A673 (cell line): Measurements from ENCODE around the gene PGAP3. TPM values are rescaled to one million over a fixed set of nuclear protein-coding genes. Genes with fewer than 3 reads are reported as not detected.

ENCODE experiments used
- BruUV-seq: library from RNA; stranded (reverse); fragments of 400-500 nt; replicated peaks from 2 replicates; lab custom pipeline; 2021; lab: Mats Ljungman, UMichigan
- CTCF ChIA-PET: fragments of 300-600 bp; sonication (Branson Sonifier 250); formaldehyde crosslinking; loops from one replicate; lab custom pipeline; 2022; ENCODE audit warnings: antibody characterized with exemption; lab: Charles Lee
- POLR2A ChIA-PET: fragments of 300-600 bp; sonication (Branson Sonifier 250); formaldehyde crosslinking; loops from one replicate; lab custom pipeline; 2022; ENCODE audit warnings: antibody characterized with exemption; ENCODE audit not compliant: low non-redundant PET; lab: Charles Lee
- DNase-seq: peaks from one replicate; pipeline ENCODE4 v3.0.0-alpha.2; 2015; ENCODE audit warnings: low spot score
- H3K27ac ChIP-seq: fragments of 200-600 bp; sonication (generic); 2 replicates; pipeline ENCODE4 v1.5.1; 2016; ENCODE audit warnings: mixed run types, low read depth, mild to moderate bottlenecking, mixed read lengths, antibody characterized with exemption, low read length; ENCODE audit not compliant: poor library complexity, severe bottlenecking
- H3K27me3 ChIP-seq: fragments of 200-600 bp; sonication (generic); replicated peaks from 2 replicates; pipeline ENCODE4 v1.6.1; 2017; ENCODE audit warnings: mixed run types, low read depth, mild to moderate bottlenecking, mixed read lengths, antibody characterized with exemption, low read length; ENCODE audit not compliant: insufficient read depth, poor library complexity
- H3K36me3 ChIP-seq: fragments of 200-600 bp; sonication (generic); 2 replicates; pipeline ENCODE4 v1.6.1; 2016; ENCODE audit warnings: mixed run types, mild to moderate bottlenecking, mixed read lengths, antibody characterized with exemption, low read length; ENCODE audit not compliant: insufficient read depth, poor library complexity, severe bottlenecking
- H3K4me1 ChIP-seq: fragments of 200-600 bp; sonication (generic); 2 replicates; pipeline ENCODE4 v1.6.1; 2017; ENCODE audit warnings: mixed run types, mild to moderate bottlenecking, mixed read lengths, antibody characterized with exemption, low read length; ENCODE audit not compliant: insufficient read depth, poor library complexity, severe bottlenecking
- H3K4me3 ChIP-seq: fragments of 200-600 bp; sonication (generic); 2 replicates; pipeline ENCODE4 v1.5.1; 2016; ENCODE audit warnings: low read depth, mixed run types, mild to moderate bottlenecking, mixed read lengths, low read length; ENCODE audit not compliant: poor library complexity, severe bottlenecking
- H3K9me3 ChIP-seq: fragments of 200-600 bp; sonication (generic); 2 replicates; pipeline ENCODE4 v1.6.1; 2016; ENCODE audit warnings: mixed run types, low read depth, mild to moderate bottlenecking, mixed read lengths, antibody characterized with exemption, low read length; ENCODE audit not compliant: poor library complexity, severe bottlenecking
- EZH2 ChIP-seq: fragments of 200-600 bp; sonication (generic); IDR thresholded peaks from 2 replicates; pipeline ENCODE4 v1.6.1; 2017; ENCODE audit warnings: borderline replicate concordance, low read depth, mild to moderate bottlenecking, mixed read lengths, antibody characterized with exemption, low read length; ENCODE audit not compliant: poor library complexity, severe bottlenecking
- intact Hi-C: fragments of 100-400 bp; cut with micrococcal nuclease; formaldehyde crosslinking; loops from one replicate; pipeline ENCODE4 v1.10.0; 2022; ENCODE audit not compliant: unreplicated experiment
- total RNA-seq: library from RNA; stranded (reverse); gene quantifications from 2 replicates; pipeline ENCODE4 v1.2.3, GENCODE V29; 2021
- TF ChIP-seq, protein P1 (sequence below): fragments of 300-800, 200-600 bp; sonication (generic); conservative IDR thresholded peaks from 2 replicates; pipeline ENCODE4 v1.5.1; 2017; ENCODE audit warnings: low read depth, mild to moderate bottlenecking, antibody characterized with exemption, low read length, moderate library complexity, mixed read lengths

The PGAP3 gene
- total RNA-seq, 1 experiment from 2014 or later: 3.6 TPM

DNA sequence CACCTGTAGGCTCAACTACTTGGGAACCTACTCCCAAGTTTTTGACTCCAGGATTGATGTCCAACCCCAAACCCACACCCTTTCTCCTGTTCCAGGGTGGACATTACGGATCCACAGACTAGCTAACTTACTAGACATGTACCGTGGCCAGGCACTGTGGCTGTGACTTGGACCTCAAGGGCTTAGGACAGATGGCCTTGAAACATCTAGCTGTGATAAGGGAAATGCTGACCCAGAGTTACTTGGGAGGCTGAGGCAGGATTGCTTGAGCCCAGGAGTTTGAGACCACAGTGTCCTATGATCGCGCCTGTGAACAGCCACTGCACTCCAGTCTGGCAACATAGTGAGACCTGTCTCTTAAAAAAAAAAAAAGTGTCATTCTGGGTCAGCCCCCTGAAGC lies 46.8 kb downstream of the PGAP3 start:
- BruUV-seq: no TSS peak

DNA sequence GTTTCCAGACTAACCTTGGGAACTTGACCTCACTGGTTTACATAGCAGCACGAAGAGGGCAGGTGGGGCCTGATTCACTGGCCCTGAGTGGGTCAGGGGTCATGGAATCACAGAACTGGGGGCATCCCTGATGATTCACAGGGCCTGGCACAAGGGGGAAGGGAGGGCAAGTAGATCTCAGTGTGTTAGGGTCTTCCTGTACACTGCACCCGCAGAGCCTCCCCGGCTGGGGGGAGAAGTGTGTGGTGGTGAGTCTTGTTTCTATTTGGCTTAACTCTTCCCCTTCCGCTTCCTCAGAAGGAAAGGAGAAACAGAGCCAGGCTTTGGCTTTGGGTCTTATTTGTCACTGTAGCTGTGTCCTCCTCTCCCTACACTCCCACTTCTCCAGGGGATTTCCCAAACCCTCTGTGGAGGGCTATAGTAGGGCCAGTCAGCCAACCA lies 47.2 kb downstream of the PGAP3 start:
- Histone ChIP-seq H3K36me3 (no peaks in the 10 kb centered on the region), H3K27ac (no peak overlapping the region), H3K27me3 (no peaks in the 10 kb centered on the region), H3K9me3 (no peaks in the 10 kb centered on the region), H3K4me1 (peaks cover 6% of the 10 kb centered on the region), H3K4me3 (no peak overlapping the region)
- DNase-seq: no peak
- POLR2A ChIA-PET: no interaction called here
- BruUV-seq: no TSS peak
- intact Hi-C loops: no loop called here
- CTCF ChIA-PET: no interaction called here
- TF ChIP-seq, protein P1, sequence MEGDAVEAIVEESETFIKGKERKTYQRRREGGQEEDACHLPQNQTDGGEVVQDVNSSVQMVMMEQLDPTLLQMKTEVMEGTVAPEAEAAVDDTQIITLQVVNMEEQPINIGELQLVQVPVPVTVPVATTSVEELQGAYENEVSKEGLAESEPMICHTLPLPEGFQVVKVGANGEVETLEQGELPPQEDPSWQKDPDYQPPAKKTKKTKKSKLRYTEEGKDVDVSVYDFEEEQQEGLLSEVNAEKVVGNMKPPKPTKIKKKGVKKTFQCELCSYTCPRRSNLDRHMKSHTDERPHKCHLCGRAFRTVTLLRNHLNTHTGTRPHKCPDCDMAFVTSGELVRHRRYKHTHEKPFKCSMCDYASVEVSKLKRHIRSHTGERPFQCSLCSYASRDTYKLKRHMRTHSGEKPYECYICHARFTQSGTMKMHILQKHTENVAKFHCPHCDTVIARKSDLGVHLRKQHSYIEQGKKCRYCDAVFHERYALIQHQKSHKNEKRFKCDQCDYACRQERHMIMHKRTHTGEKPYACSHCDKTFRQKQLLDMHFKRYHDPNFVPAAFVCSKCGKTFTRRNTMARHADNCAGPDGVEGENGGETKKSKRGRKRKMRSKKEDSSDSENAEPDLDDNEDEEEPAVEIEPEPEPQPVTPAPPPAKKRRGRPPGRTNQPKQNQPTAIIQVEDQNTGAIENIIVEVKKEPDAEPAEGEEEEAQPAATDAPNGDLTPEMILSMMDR: no peak
- no peak for TF ChIP-seq EZH2

More for the DNA sequence above, 46.8 kb downstream of the PGAP3 start:
- no peak for TF ChIP-seq EZH2
- TF ChIP-seq, protein P1: no peak
- Histone ChIP-seq H3K9me3 (no peaks in the 10 kb centered on the region), H3K4me1 (peaks cover 6% of the 10 kb centered on the region), H3K4me3 (no peak overlapping the region), H3K36me3 (no peaks in the 10 kb centered on the region), H3K27ac (no peak overlapping the region), H3K27me3 (no peaks in the 10 kb centered on the region)
- POLR2A ChIA-PET: no interaction called here
- DNase-seq: no peak
- CTCF ChIA-PET: interaction anchor here (0.7 kb wide), 1 partner anchor 428 kb away, joined by 3 read pairs; no protein-coding TSS in a partner anchor
- intact Hi-C loops: no loop called here

DNA sequence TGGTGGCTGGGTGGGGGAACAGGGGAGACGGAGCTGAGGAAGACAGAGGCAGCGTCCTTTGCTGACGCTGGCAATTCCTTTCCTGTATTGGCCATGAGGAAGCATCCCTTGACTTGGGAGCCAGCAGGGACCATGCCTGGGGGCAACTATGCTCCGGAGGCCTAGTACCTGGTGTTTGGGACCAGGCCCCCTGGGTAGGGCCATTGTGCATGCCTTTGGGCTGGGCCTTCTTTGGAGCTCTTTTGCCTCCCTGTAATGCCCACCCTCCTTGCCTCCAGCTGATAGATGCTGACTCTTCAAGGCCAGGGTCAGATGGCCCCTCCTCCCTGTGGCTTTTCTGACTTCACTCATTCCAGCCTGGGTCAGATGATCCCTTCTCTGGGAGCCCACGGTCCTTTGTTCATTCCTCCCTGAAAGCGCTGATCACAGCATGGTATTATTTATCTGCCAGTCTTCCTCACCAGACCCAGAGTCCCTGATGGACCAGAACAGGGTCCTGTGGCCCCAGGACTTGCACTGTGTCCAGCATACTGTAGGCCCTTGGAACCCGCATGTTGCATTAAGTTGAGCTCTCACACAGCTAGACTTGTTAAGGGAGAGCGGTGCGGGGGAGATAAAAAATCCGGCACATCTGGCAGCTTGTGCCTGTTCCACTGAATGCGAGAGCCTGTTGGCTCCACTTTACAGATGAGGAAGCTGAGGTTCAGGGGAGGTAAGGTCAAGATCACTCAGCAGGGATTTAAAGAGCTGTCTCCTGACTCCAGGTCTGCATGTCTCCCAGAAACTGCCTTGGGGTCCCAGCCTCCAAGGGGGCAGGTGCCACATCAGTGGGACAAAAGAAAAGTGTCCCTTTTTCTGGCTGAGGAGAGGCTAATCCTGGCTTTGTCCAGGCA lies 48.0 kb downstream of the PGAP3 start:
- POLR2A ChIA-PET: no interaction called here
- BruUV-seq: no TSS peak

More for the DNA sequence above, 48.0 kb downstream of the PGAP3 start:
- Histone ChIP-seq H3K27me3 (no peaks in the 10 kb centered on the region), H3K4me3 (no peak overlapping the region), H3K4me1 (peaks cover 6% of the 10 kb centered on the region), H3K9me3 (no peaks in the 10 kb centered on the region), H3K27ac (no peak overlapping the region), H3K36me3 (no peaks in the 10 kb centered on the region)
- no peak for DNase-seq
- intact Hi-C loops: no loop called here
- TF ChIP-seq, protein P1: no peak
- no peak for TF ChIP-seq EZH2
- CTCF ChIA-PET: no interaction called here
